DMS114 treated with DMSO at 0.1 percent for 48 hours (cell line): ENCODE data around the gene CLSTN2.

Source experiments
- DNase-seq: peaks from one replicate; lab custom pipeline; 2025; ENCODE audit not compliant: unreplicated experiment; lab: John Stamatoyannopoulos, UW

The CLSTN2 gene

DNA sequence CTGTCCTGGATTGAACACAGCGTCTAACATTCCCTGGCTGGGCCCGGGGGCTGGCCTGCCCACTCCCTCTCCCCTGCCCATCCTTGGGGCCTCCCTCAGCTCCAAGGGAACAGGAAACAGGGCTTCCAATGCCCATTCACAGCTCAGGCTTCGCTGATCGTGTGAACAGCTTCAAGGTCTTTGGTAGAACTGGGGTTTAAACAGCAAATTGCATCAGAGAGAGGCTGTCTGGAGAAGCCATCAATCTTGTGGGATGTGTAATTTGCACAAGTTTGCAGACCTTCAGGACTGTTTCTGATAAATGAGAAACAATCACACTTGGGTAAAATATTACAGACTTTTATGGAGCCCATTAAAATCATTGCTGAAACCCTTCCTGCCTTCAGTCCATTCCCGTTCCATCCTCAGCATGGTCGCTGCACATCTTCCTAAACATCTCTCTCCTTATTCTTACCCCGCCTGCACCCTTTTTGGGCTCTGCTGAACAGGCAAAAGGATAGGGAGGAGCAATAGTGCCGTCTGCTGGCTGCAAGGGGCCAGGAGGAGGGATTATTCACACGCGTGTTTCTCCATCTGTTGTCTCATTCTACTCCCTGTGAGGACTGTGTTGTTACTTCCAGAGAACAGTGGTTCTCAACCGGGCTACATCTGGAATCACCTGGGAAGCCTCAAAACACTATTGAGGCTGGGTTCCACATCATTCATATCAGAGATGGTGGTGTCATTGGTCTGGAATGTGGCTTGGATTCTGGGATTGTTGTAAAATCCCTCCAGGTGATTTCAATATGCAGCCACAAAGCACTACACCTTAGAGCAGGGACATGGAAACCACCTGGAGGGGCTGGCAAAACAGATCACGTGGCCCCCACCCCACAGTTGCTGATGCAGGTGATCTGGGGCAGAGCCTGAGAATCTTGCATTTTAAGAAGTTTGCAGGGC lies 116.3 kb downstream of the CLSTN2 start:
- peak; percentile 3 for DNase-seq

GRCh38 chr3:140052771-140053702 lies 118.1 kb downstream of the CLSTN2 start:
- no peak for DNase-seq

- no peak for DNase-seq
Measured at GRCh38 chr3:140053794-140054193, 118.8 kb downstream of the CLSTN2 start.

DNA sequence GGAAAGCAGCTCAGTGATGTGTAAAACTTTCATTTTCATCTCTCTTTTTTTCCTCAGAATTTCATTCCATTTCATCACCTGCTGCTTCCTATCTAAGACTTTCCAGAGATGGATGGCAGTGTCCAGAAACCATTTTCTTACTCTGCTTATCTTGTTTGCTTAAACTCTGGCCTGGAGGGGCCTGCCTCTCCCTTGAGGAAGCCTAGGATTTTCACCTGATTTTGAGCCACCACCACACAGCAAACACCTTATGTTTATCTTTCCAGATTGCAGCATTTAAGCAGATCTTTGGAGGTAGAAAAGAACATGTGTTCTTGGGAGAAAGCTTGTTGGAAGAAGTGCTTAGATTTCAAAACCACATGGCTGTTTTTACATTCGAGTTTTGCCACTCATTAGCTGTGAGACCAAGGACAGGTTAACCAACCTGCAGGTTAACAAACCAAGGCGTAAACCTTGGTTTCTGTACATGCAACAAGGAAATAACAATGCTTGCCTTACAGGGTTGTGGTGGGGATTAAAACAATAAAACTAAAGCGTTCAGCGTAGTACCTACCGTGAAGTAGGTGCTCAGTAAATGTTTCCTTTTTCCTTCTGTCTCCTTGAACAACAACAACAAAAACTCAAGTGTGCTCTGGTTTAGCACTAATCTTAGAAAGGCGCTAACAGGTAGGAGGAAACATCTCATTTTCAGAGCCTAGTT lies 120.3 kb downstream of the CLSTN2 start:
- DNase-seq, result no peak

DNA sequence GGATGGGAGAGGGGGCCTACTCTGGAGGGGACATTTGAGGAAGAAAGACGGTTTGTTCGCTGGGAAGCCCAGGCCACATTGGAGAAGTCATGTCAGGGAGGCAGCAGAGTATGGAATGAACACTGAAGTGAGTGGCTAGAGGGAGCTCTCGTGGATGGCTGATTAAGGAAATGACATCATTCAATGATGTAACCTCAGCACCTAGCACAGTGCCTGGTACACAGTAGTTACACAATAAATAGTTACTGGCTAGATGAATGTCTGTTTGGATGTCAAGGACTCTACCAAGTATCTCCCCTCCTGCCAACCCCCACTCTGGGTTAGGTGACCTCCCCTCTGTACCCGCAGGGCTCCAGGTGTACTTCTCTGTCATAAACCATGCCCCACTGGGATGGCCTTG lies 121.1 kb downstream of the CLSTN2 start:
- no peak for DNase-seq

DNA sequence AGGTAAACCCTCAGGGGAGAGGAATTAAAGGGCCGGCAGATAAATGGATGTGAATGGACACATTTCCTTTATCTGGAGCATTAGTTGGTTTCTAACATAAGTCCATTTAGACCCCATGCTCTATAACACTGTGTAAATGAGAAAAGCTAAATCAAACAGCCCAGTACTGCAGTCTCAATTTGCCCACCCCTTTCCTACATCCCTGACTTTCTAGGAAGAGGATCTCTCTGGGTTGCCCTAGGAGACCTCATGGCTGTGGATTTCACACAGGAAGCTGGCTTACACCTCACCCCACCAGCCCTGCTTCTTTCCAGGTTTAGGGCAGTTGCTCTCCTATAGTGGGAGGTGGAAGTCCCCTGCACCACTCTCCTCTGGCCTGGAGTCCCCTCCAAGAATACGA lies 126.2 kb downstream of the CLSTN2 start:
- no peak for DNase-seq

DNA sequence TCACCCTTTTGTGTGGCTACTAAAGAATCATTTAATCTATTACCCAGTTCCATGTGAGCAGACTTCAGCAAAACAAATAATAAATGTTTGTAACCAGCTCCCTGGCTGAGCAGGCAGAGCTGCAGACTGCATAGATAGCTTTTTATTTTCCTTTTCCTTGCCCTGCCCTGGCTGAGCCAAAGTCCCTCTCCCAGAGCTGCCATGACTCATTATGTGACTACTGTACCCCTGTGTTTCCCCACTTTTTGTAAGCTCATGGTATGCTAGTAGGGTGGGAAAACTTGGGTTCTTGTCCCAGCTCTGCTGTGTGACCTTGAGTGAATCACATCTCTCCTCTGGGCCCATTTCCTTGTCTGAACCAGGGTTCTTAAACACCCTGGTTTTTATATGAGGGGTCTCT lies 127.5 kb downstream of the CLSTN2 start:
- DNase-seq, result no peak

DNA sequence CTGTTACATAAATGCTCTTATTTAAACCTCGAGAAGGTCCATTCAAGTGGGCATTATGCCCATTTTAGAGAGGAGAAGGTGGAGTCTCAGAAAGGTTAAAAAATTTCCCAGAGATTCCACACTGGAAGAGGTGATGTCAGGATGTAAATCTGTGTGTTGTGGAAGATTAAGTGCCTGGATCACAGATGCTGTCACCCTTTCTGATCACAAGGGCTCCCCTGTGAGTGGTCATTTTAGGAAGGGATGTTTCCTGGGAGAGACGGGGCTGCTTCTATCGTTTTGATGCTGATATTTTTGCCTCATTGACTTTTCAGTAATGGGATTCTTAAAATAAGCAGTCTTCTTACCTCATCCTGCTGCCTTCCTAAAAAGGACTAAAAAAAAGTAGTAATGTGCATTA lies 132.5 kb downstream of the CLSTN2 start:
- DNase-seq, result no peak

DNA sequence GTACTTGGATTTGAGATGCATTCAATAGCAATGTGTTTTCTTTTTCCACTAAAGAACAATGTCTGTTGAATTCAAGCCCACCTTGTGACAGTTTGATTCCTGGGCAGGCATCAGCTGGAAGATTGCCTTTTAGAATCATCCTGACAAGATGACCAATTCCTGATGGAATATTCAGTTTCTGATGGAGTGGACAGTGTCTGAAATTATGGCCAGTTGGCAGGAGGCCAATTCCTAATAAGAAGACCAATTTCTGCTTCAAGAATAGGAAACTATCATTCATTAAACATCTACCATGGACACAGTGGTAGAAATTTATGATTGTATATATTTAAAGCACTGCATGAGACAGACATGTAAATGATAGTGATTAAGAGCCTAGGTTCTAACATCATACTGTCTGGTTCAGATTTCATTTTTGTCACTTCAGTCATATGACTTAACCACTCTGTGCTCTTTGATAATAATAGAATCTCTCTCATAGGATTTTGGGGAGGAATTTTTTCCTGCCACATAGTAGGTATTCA lies 133.6 kb downstream of the CLSTN2 start:
- no peak for DNase-seq

DNA sequence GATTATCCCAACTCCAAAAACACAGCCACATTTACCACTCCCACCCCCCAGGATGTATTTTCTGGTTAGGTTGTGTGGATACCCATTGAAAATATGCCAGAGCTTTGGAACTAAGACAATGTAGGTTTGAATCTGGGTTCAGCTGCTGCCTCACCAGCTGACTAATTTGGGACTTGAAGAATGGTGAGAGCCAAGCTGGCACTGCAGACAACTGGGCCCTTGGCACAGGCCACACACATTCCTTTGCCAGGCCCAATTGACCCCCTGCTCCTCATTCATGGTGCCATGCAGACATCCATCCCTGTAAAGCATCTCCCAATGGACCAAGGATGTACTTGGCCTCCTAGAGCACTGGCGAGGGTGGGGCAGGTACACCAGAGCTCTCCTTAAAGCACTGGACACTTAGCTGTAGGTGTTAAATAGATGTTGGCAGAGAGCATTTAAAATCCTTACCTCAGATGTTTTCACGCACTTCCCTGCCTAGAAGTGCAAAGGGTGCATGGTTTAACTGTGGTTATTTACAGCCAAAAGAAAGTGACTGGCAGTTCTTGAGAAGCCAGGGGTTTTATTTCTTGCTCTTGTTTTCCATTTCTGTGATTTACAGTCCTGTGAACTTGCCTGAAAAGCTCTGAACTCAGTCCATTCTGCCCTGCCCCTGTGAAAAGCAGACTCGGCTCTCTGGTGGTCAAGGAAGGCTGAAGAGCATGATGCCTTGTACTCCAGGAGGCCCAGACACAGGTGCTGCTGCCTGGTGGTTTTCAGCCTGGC lies 138.5 kb downstream of the CLSTN2 start:
- no peak for DNase-seq

DNA sequence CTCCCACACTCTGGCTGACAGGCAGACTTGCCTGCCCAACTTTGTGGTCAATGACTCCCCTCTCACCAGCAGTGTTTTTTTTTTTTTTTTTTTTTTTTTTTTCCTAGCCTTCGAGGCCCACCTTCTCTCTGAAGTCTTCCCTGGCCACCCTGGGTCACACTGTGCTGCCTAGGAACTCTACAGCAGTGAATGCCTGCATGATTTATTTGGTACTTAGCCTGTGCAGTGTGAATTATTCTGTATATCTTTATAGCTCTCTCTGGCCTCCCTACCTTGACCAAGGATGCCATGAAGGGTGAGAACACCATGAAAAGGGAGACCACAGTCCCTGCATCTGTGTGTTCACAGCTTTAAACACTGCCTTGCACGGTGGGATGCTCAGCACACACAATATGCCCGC lies 141.6 kb downstream of the CLSTN2 start:
- no peak for DNase-seq

DNA sequence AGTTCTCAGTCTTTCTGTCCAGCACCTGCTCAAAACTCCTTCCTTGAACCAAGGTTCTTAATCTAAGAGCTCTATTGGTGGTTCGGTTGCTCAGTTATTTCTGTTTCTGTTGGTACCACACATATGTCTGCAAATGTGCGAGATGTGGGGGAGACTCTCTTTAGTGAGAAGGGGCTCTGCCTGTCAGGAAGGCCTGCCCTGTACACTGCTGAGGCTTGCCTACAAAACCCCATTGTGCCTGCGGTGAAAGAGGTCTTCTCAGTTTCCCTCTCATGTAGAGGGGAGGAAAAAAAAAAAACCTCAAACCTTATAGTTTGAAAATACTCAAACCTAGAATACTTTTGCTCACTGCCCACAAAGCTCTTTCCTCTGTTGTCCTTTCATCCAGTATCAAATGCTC lies 142.4 kb downstream of the CLSTN2 start:
- no peak for DNase-seq

DNA sequence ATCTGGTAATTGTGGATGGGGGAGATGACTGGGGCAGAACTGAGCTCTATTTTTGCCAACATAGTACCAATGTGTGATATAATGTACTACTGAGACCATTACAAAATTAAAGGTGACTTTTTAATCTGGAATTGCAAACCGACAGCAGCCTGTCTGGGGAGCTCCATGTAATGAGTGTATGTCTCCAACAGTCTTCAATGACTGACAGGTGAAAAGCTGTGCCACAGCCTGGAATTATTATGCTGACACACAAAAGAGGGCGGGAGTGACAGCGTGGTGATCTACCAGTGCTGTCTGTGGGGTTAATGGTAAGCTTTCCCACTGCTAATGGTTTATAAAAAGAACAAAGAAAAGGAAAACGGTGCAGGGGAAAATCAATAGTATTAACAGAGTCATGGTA lies 143.4 kb downstream of the CLSTN2 start:
- DNase-seq, result no peak

DNA sequence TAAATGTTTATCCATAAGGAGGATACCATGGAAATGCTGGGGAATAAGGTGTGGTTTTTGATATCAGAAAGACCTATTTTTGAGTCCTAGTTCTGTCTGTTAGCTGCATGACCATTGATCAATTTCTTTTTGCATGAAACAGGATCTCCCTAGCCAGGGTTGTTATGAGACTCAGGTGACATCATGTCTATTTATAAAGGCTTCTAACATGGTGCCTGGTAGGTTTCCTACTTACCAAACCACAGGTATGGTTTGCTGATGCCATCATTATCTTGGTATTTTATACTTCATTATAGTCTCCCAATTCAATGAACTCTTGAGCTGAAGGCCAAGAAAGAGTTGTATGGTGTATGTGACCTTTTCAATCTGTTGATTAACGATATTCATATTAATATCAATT lies 144.0 kb downstream of the CLSTN2 start:
- DNase-seq, result no peak

DNA sequence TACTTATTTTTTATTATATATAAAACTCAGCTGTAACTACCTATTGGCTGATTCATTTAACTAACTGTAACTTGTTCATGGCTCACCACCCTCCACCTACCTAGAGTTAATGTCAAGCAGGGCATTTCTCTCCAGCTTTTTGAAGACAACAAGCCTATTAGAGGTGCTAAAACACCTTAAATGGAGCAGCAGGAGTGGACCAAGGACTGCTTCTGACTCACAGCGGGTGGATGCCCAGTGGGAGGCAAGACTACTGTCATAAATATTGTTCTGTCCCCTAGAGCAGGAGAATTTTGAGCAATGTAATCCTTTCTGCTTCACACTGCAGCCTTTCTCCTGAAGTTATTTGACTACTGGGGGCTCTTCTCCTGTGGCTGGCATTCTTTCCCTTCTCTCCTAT lies 146.9 kb downstream of the CLSTN2 start:
- no peak for DNase-seq

GRCh38 chr3:140085001-140085400 lies 150.0 kb downstream of the CLSTN2 start:
- DNase-seq, result no peak

- DNase-seq, result no peak
Measured at GRCh38 chr3:140086642-140087041, 151.7 kb downstream of the CLSTN2 start.

GRCh38 chr3:140088058-140088457 lies 153.1 kb downstream of the CLSTN2 start:
- DNase-seq, result no peak

GRCh38 chr3:140088513-140088912 lies 153.5 kb downstream of the CLSTN2 start:
- no peak for DNase-seq

GRCh38 chr3:140089403-140090072 lies 154.6 kb downstream of the CLSTN2 start:
- DNase-seq, result no peak
